Type B pancreatic cell (in vitro differentiated cells): ENCODE results near the gene BCAS3. TPM values are rescaled to one million over a fixed set of nuclear protein-coding genes. Genes with fewer than 3 reads are reported as not detected.

Experiments used
- DNase-seq: peaks from one replicate; pipeline ENCODE4 v3.0.0; 2021; ENCODE audit warnings: mixed read lengths; ENCODE audit not compliant: unreplicated experiment; ENCODE audit errors: extremely low spot score
- H3K27ac Mint-ChIP-seq: 2 replicates; pipeline ENCODE4 v1.8.0; 2021; ENCODE audit warnings: mild to moderate bottlenecking, mixed read lengths
- H3K27me3 Mint-ChIP-seq: 2 replicates; pipeline ENCODE4 v1.8.0; 2021; ENCODE audit warnings: mixed read lengths
- H3K36me3 Mint-ChIP-seq: 2 replicates; pipeline ENCODE4 v1.8.0; 2021; ENCODE audit warnings: mixed read lengths
- H3K4me1 Mint-ChIP-seq: one replicate; pipeline ENCODE4 v1.8.0; 2021; ENCODE audit warnings: mixed read lengths; ENCODE audit not compliant: unreplicated experiment
- H3K4me3 Mint-ChIP-seq: 2 replicates; pipeline ENCODE4 v1.8.0; 2021; ENCODE audit warnings: mild to moderate bottlenecking, mixed read lengths
- H3K9me3 Mint-ChIP-seq: 2 replicates; pipeline ENCODE4 v1.8.0; 2021; ENCODE audit warnings: mixed read lengths
- total RNA-seq: library from RNA; stranded (reverse); gene quantifications from 2 replicates; pipeline ENCODE4 v1.2.1, GENCODE V29; 2021; ENCODE audit warnings: low replicate concordance
- TF ChIP-seq, protein P1 (sequence below): fragments of 200-600 bp; sonication (generic); conservative IDR thresholded peaks from 2 replicates; pipeline ENCODE4 v1.5.0; 2021; ENCODE audit warnings: antibody characterized with exemption, mild to moderate bottlenecking

Gene BCAS3
- total RNA-seq, 1 donor from 2014 or later: 23.0 TPM

- no peaks in the 10 kb centered on the region for H3K36me3 Mint-ChIP-seq
- no peak for DNase-seq
- H3K4me3 Mint-ChIP-seq: no peak overlapping the region
- no peaks in the 10 kb centered on the region for H3K27me3 Mint-ChIP-seq
- H3K9me3 Mint-ChIP-seq: peaks cover 7% of the 10 kb centered on the region
- H3K27ac Mint-ChIP-seq: no peak overlapping the region
- TF ChIP-seq, protein P1, sequence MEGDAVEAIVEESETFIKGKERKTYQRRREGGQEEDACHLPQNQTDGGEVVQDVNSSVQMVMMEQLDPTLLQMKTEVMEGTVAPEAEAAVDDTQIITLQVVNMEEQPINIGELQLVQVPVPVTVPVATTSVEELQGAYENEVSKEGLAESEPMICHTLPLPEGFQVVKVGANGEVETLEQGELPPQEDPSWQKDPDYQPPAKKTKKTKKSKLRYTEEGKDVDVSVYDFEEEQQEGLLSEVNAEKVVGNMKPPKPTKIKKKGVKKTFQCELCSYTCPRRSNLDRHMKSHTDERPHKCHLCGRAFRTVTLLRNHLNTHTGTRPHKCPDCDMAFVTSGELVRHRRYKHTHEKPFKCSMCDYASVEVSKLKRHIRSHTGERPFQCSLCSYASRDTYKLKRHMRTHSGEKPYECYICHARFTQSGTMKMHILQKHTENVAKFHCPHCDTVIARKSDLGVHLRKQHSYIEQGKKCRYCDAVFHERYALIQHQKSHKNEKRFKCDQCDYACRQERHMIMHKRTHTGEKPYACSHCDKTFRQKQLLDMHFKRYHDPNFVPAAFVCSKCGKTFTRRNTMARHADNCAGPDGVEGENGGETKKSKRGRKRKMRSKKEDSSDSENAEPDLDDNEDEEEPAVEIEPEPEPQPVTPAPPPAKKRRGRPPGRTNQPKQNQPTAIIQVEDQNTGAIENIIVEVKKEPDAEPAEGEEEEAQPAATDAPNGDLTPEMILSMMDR: no peak
- peaks cover 11% of the 10 kb centered on the region for H3K4me1 Mint-ChIP-seq
Measured at GRCh38 chr17:60832631-60833030, 155.0 kb downstream of the BCAS3 start.

- Mint-ChIP-seq H3K4me1 (no peaks in the 10 kb centered on the region), H3K9me3 (peaks cover 7% of the 10 kb centered on the region), H3K4me3 (no peak overlapping the region), H3K27me3 (no peaks in the 10 kb centered on the region), H3K36me3 (no peaks in the 10 kb centered on the region), H3K27ac (no peak overlapping the region)
- no peak for DNase-seq
- TF ChIP-seq, protein P1: no peak
Measured at GRCh38 chr17:60840456-60840855, 162.8 kb downstream of the BCAS3 start.

GRCh38 chr17:60845012-60845411 lies 167.4 kb downstream of the BCAS3 start:
- H3K36me3 Mint-ChIP-seq: peaks cover 3% of the 10 kb centered on the region
- DNase-seq: no peak
- no peak overlapping the region for H3K4me3 Mint-ChIP-seq
- TF ChIP-seq, protein P1: no peak
- H3K27ac Mint-ChIP-seq: no peak overlapping the region
- no peaks in the 10 kb centered on the region for H3K4me1 Mint-ChIP-seq
- no peaks in the 10 kb centered on the region for H3K9me3 Mint-ChIP-seq
- H3K27me3 Mint-ChIP-seq: no peaks in the 10 kb centered on the region

DNA sequence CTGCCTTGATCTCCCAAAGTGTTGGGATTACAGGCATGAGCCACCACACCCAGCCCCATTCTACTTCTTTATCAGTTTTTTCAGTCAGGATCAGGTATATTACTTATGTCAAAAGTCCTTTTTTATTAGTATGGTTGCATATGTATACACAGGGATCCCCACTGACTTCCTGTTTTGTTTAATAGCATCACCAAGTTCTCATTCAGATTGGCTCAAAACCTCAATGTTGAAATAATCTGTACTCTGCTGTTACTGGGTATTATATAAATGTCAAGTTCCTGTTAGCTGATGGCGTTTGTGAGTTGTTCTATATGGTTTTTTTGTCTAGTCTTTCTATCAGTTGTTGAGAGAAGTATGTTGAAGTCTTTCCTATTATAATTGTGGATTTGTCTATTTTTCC lies 168.5 kb downstream of the BCAS3 start:
- TF ChIP-seq, protein P1: no peak
- no peaks in the 10 kb centered on the region for H3K4me1 Mint-ChIP-seq
- H3K27ac Mint-ChIP-seq: no peak overlapping the region
- H3K36me3 Mint-ChIP-seq: peaks cover 3% of the 10 kb centered on the region
- no peaks in the 10 kb centered on the region for H3K9me3 Mint-ChIP-seq
- no peak overlapping the region for H3K4me3 Mint-ChIP-seq
- no peaks in the 10 kb centered on the region for H3K27me3 Mint-ChIP-seq
- no peak for DNase-seq

- H3K4me3 Mint-ChIP-seq: no peak overlapping the region
- peaks cover 3% of the 10 kb centered on the region for H3K36me3 Mint-ChIP-seq
- TF ChIP-seq, protein P1: no peak
- no peak overlapping the region for H3K27ac Mint-ChIP-seq
- no peaks in the 10 kb centered on the region for H3K27me3 Mint-ChIP-seq
- no peak for DNase-seq
- no peaks in the 10 kb centered on the region for H3K9me3 Mint-ChIP-seq
- no peaks in the 10 kb centered on the region for H3K4me1 Mint-ChIP-seq
Measured at GRCh38 chr17:60851181-60851580, 173.5 kb downstream of the BCAS3 start.

DNA sequence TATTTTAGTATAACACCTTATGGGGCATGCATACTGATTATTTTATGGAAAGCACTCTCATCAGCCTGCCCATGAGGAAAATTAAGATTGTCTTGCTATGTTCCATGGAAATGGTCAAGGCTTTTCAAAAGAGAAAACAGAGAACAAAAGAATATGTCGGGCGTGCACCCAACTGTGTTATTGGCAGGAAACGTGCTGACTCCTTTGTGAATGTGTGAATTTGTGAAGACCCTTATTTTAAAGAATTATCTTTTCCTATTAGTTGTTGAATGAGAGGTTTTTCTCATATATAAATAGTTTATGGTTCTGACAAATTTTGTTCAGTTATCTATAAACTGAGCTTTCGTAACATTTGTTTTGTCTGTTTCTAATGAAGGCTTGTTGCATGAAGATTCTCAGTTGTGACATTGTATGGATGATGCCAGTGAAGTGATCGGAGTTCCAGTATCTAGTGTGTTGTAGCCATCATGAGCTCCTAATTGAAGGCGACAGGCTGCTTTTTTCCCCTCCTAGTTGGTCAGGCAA lies 180.0 kb downstream of the BCAS3 start:
- TF ChIP-seq, protein P1: no peak
- Mint-ChIP-seq H3K27me3 (no peaks in the 10 kb centered on the region), H3K4me1 (peaks cover 5% of the 10 kb centered on the region), H3K4me3 (no peak overlapping the region), H3K9me3 (no peaks in the 10 kb centered on the region), H3K27ac (no peak overlapping the region), H3K36me3 (no peaks in the 10 kb centered on the region)
- DNase-seq: no peak
